Measurements from ENCODE around the gene SLC19A1.

Gene SLC19A1

DNA sequence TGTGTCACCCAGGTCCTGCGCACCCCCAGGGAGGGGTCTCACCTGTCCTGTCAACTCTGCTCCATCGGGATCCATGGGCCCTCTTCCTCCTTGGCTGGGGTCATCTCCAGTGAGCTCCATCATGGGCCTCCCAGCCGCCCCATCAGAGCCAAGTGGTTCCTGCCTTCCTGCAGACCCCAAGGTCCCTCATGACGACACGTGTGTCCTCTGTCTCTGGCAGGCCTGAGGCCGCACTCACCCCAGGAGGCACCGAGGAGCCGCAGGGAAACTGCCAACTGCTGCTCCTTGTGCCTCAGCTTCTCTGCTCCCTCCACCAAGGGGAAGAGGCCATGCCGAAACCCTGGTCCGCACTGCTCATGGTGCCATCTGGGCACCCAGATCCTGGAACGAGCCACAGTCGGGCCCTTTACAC lies 90.5 kb downstream of the SLC19A1 start:
- H3K27ac ChIP-seq = no peak overlapping the region
- H3K4me3 ChIP-seq = no peak overlapping the region

DNA sequence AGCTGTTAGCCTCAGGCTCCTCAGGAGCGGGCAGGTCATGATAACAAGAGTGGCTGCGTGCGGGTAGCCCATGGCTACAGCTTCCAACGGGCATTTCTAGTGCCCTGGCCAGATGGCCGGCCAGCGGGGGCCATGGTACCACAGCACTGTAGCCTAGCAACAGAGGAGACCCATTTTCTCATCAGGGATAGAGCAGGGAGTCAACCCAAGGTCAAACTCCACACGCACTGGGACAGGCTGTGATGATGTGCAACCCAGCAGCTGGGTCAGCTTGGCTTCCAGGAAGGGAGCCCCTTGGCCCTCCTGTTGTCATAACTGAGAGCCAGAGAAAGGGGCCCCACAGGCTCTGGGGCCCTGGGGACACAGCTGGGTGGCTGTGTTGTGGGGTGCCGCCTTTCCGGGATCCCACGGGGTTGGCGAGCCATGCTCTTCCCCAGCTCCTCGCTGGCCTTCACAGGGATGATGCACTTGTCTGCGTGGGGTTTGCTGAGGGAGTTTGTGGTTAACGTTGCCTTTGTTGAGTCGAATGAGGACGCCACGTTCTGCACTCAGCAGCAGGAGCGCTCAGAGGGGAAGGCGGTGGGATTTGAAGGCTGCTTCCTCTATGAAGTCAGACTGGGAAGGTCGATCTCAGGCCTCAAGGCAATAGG lies 91.0 kb downstream of the SLC19A1 start:
- H3K27ac ChIP-seq = peak overlapping the region in 1 of 21 experiments; percentile 57
- no peak overlapping the region for H3K4me3 ChIP-seq

DNA sequence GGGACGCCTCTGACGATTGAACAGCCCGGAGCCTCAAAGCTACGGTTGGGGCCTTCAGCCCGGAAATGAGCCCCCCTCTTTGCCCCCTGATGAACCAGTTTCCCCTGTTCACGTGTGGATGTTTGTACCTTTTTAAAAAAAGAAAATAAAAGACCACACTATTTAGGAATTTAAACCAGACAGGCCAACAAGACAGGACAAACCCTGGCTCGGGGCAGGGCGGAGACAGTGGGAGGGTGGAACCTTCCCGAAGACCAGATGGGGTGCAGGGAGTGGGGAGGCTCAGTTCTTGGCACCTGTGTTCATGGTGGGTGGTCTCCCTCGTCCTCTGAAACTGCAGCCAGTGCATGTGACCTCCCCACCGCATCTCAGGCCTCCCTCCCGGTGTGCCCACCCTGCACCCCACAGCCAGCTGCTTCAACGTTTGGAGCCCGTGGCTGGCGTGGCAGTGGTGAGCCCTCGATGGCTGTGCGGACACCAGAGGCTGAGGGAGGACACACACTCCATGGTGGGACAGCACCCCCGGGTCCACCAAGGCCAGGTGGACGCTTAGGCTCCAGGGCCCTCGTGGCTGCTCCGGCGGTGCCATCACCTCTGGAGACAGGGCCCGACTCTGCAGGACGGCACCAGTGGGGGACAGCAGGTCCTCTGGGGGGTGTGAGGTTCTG lies 91.7 kb downstream of the SLC19A1 start:
- H3K4me3 ChIP-seq = no peak overlapping the region
- H3K27ac ChIP-seq = peak overlapping the region in 1 of 21 experiments; percentile 62

DNA sequence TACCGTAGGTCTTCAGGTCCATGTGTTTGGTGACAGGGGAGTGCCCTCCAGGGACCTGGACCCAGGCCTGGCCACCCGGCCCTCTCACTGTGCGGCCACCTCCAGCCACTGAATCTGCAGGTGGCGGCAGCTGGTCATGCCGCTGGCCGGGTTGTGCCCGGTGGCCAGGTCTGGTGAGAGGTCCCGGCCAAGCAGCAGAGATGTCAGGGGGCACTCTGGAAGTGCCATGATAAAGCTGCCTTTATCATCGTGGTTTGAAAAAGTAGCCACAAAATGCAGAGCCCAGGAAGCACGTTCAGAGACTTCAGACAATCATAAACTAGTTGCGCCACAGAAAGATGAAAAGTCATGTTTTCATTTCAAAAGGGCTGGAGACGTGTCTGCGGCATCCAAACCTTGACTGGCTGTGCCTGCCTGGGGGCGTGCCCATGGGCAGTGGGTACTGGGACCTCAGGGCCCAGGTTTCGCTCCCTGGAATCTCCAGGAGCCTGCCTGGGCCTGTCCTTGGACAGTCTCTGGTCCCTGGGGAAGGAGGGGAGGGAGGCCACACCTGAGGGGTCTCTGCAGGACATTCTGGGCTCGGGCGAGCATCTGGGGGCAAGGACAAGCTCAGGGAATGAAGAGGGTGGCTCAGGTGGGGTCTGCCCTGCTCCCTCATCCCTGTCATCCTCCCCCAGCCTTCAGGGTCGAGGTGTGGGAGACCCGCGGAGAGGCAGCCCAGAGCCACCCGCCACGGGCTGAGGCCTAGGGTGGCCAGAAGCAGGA lies 92.4 kb downstream of the SLC19A1 start:
- no peak overlapping the region for H3K4me3 ChIP-seq

DNA sequence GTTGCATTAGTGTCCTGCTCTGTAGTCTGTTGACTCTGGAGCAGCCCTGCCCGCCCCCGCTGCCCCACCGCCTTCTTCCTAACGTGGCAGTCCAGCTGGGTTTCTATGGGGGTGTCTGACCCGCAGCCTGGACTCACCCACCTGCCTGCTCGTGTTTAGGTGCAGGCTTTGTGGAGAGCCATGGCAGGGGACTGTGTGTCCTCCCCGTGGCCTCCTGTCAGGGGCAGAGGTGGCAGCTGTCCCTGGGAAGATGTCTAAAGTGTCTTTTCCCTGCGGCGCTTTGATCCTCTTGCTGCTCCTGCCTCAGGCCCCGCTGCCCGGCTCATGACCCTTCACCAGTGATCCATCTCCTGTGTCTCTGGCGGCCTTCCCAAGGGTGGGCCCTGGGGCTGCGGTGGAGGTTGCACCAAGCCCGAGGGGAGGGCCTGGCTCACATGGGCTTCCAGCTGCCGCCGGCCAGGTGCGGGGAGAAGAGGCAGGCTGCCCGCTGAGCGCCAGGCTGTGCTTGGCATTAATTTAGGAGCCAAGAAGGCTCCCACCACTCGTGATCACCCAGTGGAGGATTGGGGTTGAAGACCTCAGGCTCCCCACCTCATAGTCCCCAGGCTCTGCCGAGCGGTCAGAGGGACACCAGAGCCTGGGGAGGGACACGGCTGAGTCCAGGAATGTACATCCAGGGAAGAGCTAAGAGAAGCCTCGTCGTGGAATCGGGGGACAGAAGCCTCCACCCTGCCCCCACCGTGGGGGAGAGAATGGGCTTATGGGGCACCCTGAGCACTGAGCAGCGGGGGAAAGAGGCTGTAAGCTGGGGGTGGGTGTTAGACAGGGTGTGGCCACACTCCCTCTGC lies 93.2 kb downstream of the SLC19A1 start:
- peak overlapping the region in 1 of 21 experiments; percentile 62 for H3K27ac ChIP-seq

More for the DNA sequence above, 92.4 kb downstream of the SLC19A1 start:
- H3K27ac ChIP-seq = peak overlapping the region in 1 of 21 experiments; percentile 62

DNA sequence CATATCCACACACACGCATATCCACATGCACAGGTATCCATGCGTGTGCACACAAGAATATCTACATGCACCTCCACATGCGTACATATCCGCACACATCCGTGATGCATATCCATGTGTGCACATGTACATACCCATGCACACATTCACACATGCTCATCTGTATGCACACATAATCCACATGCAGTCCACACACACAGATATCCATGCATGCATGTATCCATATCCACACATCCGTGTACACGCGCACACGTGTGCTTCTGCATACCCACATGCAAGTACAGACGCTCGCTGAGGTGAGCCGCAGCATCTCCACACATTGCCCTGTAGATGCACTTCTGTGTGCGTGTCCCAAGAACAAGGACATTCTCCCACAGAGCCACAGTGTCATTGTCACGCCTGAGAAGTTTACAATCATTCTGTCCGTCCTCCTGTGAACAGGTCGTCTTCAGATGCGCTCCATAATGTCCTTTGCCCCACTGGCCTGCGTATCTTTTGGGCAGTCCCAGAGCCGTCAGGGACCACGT lies 93.9 kb downstream of the SLC19A1 start:
- H3K27ac ChIP-seq = no peak overlapping the region

More for the DNA sequence above, 93.2 kb downstream of the SLC19A1 start:
- no peak overlapping the region for H3K4me3 ChIP-seq

More for the DNA sequence above, 93.9 kb downstream of the SLC19A1 start:
- H3K4me3 ChIP-seq = no peak overlapping the region

Measured in skin epidermis (tissue), 12 donors.